GM19438 (cell line): ENCODE results near the gene UBAC1.
"Not testable (repeated sequence)": the region's sequence is repeated elsewhere in the genome, so short reads cannot be mapped to it uniquely, and the experiment has no call there.

Source experiments
- ATAC-seq: cut with Tn5 transposase; IDR thresholded peaks from one replicate; pipeline ENCODE4 v1.9.1; 2021; ENCODE audit warnings: low read depth; ENCODE audit not compliant: unreplicated experiment

Gene UBAC1

GRCh38 chr9:135978642-135979546 lies 17.7 kb upstream of the UBAC1 start:
- no peak for ATAC-seq

- no peak for ATAC-seq
Observed at GRCh38 chr9:135976944-135977343, 15.8 kb upstream of the UBAC1 start.

GRCh38 chr9:135976531-135976930 lies 15.4 kb upstream of the UBAC1 start:
- no peak for ATAC-seq

- ATAC-seq = no peak
Observed at GRCh38 chr9:135975834-135976233, 14.7 kb upstream of the UBAC1 start.

GRCh38 chr9:135974220-135974573 lies 13.0 kb upstream of the UBAC1 start:
- no peak for ATAC-seq

GRCh38 chr9:135973277-135974219 lies 12.4 kb upstream of the UBAC1 start:
- no peak for ATAC-seq

- no peak for ATAC-seq
Observed at GRCh38 chr9:135971892-135972291, 10.7 kb upstream of the UBAC1 start.

- ATAC-seq = no peak
Observed at GRCh38 chr9:135971111-135971766, 10.1 kb upstream of the UBAC1 start.

- ATAC-seq = no peak
Observed at GRCh38 chr9:135970128-135970815, 9.1 kb upstream of the UBAC1 start.

GRCh38 chr9:135969064-135969683 lies 8.0 kb upstream of the UBAC1 start:
- no peak for ATAC-seq

- no peak for ATAC-seq
Observed at GRCh38 chr9:135968601-135969000, 7.4 kb upstream of the UBAC1 start.

GRCh38 chr9:135968083-135968476 lies 6.9 kb upstream of the UBAC1 start:
- ATAC-seq = no peak

GRCh38 chr9:135966916-135967260 lies 5.7 kb upstream of the UBAC1 start:
- not testable (repeated sequence) for ATAC-seq

- no peak for ATAC-seq
Observed at GRCh38 chr9:135965124-135965756, 4.1 kb upstream of the UBAC1 start.

- ATAC-seq = no peak
Observed at GRCh38 chr9:135963938-135964337, 2.8 kb upstream of the UBAC1 start.

GRCh38 chr9:135963338-135963737 lies 2.2 kb upstream of the UBAC1 start:
- no peak for ATAC-seq

GRCh38 chr9:135962696-135963307 lies 1.6 kb upstream of the UBAC1 start:
- ATAC-seq = no peak

GRCh38 chr9:135961811-135962695 lies 880 bp upstream of the UBAC1 start:
- ATAC-seq = no peak
